IPS DF 4.7 (cell line): Measurements from ENCODE around the gene NMUR1.

Experiments used
- DNase-seq: peaks from one replicate; pipeline ENCODE4 v3.0.0-alpha.2; 2013; ENCODE audit warnings: low spot score; ENCODE audit errors: extremely low read depth

Gene NMUR1

DNA sequence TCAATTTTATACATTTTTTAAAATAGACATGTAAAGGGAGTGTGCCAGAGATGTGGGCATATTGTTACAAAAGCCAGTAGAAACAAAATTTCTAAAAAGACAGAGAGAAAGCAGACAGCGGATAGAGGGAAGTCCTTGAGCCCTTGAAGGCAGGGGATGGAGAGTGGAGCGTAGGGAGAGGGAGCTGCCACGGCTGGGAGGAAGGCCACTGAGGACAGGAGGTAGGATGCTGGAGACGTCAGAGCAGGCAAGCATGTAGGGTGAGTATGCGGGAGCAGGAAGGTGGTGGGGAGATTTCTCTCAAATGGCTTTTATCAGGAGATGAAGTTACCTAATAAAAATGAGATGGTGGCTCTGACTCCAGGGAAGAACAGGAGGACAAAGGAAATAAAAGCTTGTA lies 41.9 kb downstream of the NMUR1 start:
- no peak for DNase-seq

DNA sequence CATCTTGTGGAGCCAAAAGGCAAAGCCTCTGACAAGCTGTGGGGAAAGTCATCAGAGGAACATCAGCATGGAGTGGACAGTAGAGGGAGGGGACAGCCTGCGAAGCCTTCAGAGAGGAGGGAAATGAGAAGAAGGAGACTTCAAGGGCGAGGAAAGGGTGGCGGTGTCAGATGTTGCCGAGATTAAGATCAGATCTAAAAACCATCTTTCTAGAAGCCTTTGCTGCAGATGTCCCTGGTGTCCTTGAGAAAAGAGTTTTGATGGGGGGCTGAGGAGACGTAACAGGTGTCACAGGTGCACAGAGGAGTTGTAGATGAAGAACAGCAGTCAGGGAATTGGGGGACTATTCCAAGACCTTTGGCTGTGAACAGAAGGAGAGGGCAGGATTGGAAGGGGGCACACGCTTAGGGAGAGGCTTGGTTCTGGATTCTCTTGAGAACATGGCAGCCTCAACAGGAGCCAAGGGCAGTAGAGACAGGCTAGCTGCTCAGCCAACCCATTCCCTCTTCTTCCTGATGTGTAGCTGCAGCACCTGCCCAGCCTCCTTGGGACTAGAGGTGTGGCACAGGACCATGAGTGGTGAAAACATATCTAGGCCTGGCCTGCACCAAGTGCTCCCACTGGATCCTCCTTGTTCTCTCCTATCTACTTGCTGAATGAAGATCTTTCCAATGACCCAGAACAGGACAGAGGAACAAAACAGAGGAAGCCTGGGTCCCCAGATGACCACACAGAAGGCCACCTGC lies 43.2 kb downstream of the NMUR1 start:
- no peak for DNase-seq

DNA sequence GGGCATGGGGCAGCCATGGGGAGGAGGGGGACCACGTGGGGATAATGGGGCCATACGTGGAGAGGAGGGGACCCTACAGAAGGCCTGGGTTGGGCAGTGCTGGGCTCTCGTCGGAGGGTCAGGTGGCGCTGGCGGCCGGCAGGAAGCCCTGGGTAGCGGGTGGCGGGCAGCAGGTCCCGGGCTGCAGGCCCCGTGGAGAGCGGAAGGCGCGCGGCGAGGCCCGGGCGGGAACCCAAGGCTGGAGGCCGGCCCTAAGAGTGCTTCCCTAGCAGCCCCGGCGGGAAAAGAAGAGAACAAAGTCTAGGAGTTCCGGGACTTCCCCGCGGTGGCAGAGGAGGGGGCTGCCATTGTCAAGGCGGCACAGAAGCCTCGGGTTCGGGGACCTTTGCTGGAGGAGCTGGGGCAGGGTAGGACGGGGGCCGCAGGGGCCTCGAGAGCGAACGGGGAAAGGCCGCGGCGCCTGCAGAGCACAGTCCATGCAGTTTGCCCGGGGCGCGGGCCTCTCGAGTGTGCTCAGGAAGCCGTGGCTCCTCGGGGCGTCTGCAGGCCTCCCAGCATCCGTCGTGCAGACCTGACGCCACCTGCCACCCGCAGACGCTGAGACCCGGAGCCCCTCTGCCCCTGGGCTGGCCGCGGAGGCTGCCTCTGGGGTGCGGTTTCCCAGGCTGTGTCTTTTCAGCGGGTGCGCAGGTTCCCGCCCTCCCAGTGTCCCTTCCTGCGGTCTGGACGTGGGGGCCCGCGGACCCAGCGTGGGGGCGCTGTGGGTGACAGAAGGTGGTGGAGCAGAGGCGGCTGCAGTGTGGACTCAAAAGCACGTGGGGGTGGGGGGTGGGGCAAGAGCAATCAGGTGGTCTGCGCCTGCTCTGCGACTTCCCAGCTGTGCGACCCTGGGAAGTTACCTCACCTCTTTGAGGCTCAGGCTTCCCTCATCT lies 46.6 kb downstream of the NMUR1 start:
- no peak for DNase-seq

DNA sequence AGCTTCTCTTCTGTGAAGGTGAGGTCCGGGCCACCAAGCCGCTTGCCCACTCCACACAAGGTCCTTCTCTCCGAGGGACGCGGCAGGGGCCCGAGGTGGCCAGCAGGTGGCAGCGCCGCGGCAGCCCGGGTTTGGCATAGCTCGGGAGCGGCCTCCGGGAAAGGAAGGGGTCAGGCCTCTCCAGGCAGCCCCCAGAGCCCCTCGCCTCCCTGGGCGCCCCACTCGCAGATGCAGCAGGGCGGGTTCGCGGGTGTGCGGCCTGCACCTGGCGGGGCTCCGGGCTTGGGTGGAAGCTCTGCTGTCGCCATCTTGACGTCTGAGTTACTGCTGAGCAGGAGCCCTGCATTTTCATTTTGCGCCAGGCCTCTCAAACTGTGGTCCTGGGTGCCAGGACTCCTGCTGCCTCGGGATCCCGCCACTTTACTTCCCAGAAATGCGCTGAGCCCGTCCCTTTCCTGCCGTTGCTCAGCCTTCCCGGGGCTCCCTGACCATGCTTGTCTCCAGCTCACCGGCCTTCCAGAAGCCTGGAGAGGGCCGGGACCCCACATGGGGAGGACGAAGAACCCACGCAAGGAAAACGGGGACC lies 47.3 kb downstream of the NMUR1 start:
- DNase-seq, result no peak

DNA sequence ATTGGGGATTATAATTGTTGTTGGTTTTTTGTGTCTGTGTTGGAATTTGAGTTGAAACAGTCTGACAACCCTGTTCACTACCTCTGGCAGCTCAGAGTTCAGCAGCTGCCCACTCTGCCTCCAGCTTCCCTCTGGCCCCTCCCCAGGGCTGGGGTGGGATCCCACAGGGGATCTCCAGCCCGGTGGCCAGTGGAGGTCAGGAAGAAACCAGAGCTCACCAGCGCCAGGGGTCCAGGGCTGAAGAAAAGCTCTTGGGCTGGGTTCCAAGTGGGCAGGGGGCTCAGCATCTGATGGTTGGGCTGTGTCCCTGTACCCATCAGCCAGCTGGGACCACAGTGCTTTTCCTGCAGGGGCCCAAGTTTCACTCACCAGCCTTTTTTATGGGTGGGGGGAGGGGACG lies 49.5 kb downstream of the NMUR1 start:
- no peak for DNase-seq

DNA sequence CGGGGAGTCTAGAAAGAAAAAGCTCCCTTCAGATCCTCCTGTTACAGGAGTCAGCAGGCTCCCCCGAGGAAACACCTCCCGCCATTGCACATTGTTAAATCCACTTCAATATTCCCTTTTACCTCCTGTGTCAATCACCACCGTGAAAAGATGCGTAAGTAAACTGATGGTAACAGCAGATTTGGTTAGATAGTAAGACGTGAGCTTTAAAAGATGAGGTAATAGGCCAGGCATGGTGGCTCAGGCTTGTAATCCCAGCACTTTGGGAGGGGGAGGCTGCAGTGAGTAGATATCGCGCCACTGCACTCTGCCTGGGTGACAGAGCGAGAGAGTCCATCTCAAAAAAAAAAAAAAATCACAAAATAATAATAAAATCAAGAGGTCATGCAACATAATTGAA lies 50.8 kb downstream of the NMUR1 start:
- DNase-seq, result no peak

DNA sequence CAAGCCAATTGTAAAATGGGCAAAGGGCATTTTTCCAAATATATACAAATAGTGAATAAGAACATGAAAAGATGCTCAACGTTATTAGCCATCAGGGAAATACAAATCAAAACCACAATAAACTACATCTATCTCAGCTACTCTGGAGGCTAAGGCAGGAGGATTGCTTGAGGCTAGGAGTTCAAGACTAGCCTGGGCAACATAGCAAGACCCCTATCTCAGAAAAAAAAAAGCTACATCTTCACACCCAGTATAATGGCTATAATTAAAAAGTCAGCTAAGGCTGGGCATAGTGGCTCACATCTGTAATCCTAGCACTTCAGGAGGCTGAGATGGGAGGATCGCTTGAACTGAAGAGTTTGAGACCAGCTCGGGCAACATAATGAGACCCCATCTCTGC lies 53.3 kb downstream of the NMUR1 start:
- DNase-seq, result no peak

DNA sequence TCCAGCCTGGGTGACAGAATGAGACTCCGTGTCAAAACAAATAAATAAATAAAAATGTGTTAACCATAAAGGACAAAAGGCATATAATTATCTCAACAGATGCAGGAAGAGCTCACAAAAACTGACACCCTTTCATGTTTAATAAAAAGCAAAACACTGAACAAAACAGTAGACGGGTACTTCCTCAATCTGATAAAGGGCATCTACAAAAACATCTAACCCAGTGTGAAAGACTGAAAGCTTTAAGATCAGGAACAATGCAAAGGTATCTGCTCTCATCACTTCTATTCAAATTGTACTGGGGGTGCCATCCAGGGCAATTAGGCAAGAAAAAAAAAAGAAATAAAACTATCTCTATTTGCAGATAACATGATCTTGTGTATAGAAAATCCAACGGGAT lies 54.3 kb downstream of the NMUR1 start:
- no peak for DNase-seq
